H1 (cell line): ENCODE data around the gene ADAT3. TPM values are rescaled to one million over a fixed set of nuclear protein-coding genes. Genes with fewer than 3 reads are reported as not detected.

Source experiments
- EZH2 ChIP-seq: fragments of 200-600 bp; sonication (generic); IDR thresholded peaks from 2 replicates; pipeline ENCODE4 v1.7.1; 2012; ENCODE audit warnings: low read depth, mild to moderate bottlenecking, moderate library complexity, low read length, inconsistent platforms; ENCODE audit not compliant: severe bottlenecking
- JUND ChIP-seq: IDR thresholded peaks from 2 replicates; pipeline ENCODE4 v1.6.1; 2011; ENCODE audit warnings: mild to moderate bottlenecking, improper control_type of control experiment, low read length
- RBBP5 ChIP-seq: IDR thresholded peaks from 2 replicates; pipeline ENCODE4 v1.7.1; 2012; ENCODE audit warnings: low read depth, mild to moderate bottlenecking, inconsistent platforms, low read length, moderate library complexity, borderline replicate concordance
- RFX5 ChIP-seq: IDR thresholded peaks from 2 replicates; pipeline ENCODE4 v1.6.1; 2011; ENCODE audit warnings: low read depth, low read length, improper control_type of control experiment, borderline replicate concordance
- RNF2 ChIP-seq: fragments of 200-900, 300-1000 bp; sonication (generic); IDR thresholded peaks from 2 replicates; pipeline ENCODE4 v1.7.1; 2016; ENCODE audit warnings: borderline replicate concordance, low read depth, mild to moderate bottlenecking, antibody characterized with exemption, low read length; ENCODE audit not compliant: poor library complexity, severe bottlenecking; ENCODE audit errors: missing control alignments
- SIN3A ChIP-seq, 2 experiments: IDR thresholded peaks in 1 of 2; conservative IDR thresholded peaks in 1 of 2; 2 replicates each; pipeline ENCODE4 v1.6.1; 2011 to 2012; ENCODE audit warnings: low read length in 2 of 2, improper control_type of control experiment in 1 of 2, low read depth in 1 of 2, mild to moderate bottlenecking in 1 of 2
- YY1 ChIP-seq: IDR thresholded peaks from 2 replicates; pipeline ENCODE4 v1.6.1; 2011; ENCODE audit warnings: low read depth, mild to moderate bottlenecking, low read length
- polyA plus RNA-seq, 7 experiments: library from polyadenylated mRNA; depleted of rRNA in 3 of 7; stranded (reverse) in 5 of 7; unstranded in 2 of 7; fragments of >200 nt in 5 of 7; fragments of 200-250 nt in 2 of 7; gene quantifications; 1 replicate in 5 of 7; 2 replicates in 1 of 7; 4 replicates in 1 of 7; pipeline versions ENCODE4 v1.2.1 to v1.2.3, GENCODE V29; 2011 to 2013; ENCODE audit warnings: missing spikeins in 2 of 7, mixed read lengths in 2 of 7
- total RNA-seq: library from RNA; stranded (reverse); fragmentation: NEBNext Ultra II Directional; extraction: Animal tissue kit (Norgen Biotek cat#: 25700); gene quantifications from 2 replicates; pipeline ENCODE4 v1.2.1, GENCODE V29; 2021
- TF ChIP-seq, protein P1 (sequence below): IDR thresholded peaks from 2 replicates; pipeline ENCODE4 v1.6.1; 2011; ENCODE audit warnings: low read length, improper control_type of control experiment
- TF ChIP-seq, protein P2 (sequence below): IDR thresholded peaks from 2 replicates; pipeline ENCODE4 v1.6.1; 2012; ENCODE audit warnings: low read length, inconsistent platforms

Gene ADAT3
- total and polyA plus RNA-seq, 2 of the 8 experiments (the other 6 are each of a cell fraction or from before 2014, with no cell fraction given) = 5.4 to 10.8 TPM

DNA sequence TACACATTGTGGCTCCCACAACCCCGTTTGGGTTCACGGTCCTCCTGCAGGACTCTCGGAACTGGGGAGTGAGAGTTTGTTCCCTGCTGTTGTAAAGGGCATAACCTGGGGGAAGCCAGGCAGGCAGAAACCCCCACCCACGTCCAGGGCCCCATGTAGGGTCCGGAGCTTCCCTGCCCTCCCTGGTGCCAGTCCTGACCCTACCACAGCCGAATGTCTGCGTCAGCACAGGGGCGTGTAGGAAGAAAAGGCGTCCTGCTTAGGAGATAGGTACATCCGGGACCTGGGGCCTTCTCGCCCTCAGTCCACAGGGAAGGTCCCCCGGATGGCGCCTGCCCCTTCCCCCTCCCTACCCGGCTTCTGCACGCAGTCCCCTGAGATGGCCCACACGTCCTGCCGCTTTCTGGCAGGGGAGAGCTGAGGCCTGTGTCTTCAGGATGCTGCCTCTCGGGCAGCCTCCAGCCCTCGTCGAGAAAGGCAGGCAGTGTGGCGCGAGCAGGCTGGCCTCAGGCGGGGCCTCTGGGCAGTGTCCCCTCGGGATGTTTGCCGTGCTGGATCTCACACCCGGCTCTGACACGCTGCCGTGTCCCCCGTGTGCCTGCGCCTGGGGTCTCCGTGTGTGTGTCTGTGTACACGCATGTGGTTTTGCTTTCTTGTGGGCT lies 54.9 kb downstream of the ADAT3 start (continued):
- TF ChIP-seq RNF2 (no peak), RFX5 (no peak), EZH2 (no peak), YY1 (no peak), SIN3A (conservative IDR thresholded peaks at IDR 0.05 in 1 of 2, IDR thresholded peaks at IDR 0.05 in 1 of 2; ENCODE audit: low read depth in 1 of 2, low read length in 2 of 2) (no peak), RBBP5 (no peak), JUND (no peak)
- TF ChIP-seq, protein P1, sequence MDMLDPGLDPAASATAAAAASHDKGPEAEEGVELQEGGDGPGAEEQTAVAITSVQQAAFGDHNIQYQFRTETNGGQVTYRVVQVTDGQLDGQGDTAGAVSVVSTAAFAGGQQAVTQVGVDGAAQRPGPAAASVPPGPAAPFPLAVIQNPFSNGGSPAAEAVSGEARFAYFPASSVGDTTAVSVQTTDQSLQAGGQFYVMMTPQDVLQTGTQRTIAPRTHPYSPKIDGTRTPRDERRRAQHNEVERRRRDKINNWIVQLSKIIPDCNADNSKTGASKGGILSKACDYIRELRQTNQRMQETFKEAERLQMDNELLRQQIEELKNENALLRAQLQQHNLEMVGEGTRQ = no peak
- TF ChIP-seq, protein P2, sequence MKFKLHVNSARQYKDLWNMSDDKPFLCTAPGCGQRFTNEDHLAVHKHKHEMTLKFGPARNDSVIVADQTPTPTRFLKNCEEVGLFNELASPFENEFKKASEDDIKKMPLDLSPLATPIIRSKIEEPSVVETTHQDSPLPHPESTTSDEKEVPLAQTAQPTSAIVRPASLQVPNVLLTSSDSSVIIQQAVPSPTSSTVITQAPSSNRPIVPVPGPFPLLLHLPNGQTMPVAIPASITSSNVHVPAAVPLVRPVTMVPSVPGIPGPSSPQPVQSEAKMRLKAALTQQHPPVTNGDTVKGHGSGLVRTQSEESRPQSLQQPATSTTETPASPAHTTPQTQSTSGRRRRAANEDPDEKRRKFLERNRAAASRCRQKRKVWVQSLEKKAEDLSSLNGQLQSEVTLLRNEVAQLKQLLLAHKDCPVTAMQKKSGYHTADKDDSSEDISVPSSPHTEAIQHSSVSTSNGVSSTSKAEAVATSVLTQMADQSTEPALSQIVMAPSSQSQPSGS = no peak
- TF ChIP-seq, all 59 proteins: peak for 0
